Islet precursor cell (in vitro differentiated cells): ENCODE data around the gene CDH22.
A peak's percentile ranks its signal among the peaks of the same experiment; 100 is the strongest.

Experiments used
- DNase-seq: peaks from one replicate; pipeline ENCODE4 v3.0.0-alpha.2; 2018

The CDH22 gene

DNA sequence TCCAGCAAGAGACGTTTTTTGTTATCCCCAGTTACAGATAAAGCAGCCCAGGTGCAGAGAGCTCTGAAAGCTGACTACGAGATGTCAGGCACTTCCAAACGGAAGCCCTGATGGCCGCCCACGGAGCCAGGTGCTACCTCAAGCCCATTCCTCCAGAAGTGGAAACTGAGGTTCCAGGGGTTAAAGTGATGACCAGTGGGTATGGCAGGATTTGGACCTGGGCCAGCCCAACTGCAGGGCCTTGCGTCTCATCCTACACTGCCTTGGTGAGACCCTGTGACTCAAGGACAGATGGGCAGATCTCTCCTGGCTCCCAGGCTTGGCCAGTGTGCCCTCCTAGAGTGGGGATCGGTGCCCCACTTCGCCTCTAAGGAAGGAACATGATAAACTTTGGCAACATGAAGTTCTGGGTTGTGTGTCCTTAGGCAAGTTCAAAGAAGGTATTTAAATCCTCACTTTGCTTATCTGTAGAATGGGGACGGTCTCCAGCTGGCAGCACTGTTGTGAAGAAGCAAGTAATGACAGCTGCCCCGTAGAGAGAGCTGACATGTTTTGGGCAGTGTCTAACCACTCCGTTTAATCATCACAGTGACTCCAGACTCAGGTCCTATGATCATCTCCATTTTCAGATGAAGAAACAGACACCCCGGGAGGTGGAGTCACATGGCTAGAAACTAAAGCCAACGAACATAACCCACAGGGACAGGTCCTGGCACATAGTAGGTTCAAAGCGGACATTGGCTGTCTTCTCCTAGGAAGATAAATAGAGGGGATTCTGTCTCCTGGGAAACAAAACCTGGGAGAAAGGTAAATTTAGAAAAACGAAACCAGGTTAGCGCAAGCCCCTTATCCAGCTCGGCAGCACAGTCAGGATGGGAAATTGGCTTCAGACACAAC, 34.4 kb upstream of the CDH22 start:
- no peak for DNase-seq

DNA sequence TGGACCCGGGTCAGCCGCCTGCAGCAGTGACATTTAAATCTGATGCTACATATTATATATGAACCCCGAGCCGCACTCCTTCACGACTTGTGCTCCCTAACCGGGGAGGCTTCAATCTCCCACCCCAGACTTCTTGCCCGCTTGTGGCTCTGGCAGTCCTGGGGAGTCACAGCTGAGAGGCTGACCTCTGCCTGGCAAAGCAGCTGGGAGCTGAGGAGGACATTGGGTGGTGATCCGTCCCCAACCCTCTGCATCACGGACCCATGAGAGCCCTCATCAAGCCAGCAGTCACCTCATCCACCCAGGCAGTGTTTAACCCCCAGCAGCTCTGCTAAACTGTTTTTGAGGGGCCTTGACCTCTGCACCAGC, 33.7 kb upstream of the CDH22 start:
- no peak for DNase-seq

GRCh38 chr20:46341074-46342009, 33.0 kb upstream of the CDH22 start:
- no peak for DNase-seq

- no peak for DNase-seq
These were observed 30.7 kb upstream of the CDH22 start for GRCh38 chr20:46339037-46339436.

DNA sequence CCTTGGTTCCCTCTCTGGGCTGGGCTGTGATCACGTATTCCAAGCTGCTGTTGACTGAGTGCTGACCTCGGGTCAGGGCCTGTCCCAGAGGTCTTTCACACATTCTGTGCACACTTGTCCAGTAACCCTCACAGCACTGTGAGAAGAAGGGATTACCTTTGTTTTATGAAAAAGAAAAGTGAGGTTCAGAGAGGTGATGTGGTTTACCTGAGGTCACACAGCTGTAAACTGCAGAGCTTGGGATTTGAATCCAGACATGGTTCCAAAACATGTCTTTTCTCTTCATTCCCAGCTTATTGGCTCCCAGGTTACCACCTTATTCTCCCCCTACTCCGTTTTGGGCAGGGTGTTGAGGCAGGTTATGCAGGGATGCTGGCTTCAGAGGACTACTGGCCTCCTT, 28.4 kb upstream of the CDH22 start:
- DNase-seq: no peak

- DNase-seq: no peak
These were observed 26.1 kb upstream of the CDH22 start for GRCh38 chr20:46334303-46334904.

GRCh38 chr20:46333161-46333991, 25.1 kb upstream of the CDH22 start:
- DNase-seq: no peak

- DNase-seq: no peak
These were observed 24.3 kb upstream of the CDH22 start for GRCh38 chr20:46332373-46333160.

DNA sequence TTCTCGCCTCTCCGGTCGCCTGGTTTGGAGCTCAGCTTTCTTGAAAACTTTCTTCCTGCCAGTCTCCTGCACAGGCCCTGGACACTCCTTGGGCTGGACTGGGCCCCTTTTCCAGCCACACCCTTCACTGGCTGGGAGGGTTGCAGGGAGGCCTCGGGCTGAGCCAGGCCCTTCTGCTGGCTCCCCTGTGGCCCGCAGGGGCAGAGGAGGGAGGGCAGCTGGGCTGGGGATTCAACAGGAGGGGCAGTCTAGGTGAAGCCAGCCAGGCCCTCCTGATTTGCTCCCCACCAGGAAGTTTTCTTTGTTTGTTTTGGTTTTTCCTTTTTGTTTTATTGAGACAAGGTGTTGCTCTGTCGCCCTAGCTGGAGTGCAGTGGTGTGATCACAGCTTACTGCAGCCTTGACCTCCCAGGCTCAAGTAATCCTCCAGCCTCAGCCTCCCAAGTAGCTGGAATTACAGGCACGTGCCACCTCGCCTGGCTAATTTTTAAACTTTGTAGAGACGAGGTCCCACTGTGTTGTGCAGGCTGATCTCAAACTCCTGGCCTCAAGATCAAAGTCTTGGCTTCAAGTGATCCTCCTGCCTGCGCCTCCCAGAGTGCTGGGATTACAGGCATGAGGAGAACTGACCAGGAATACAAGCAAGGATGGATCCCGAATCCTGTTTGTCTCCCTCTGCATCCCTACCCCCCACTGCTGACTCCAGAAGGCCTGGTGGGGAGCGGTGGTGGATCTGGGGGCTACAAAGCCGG, 23.5 kb upstream of the CDH22 start:
- DNase-seq: no peak

GRCh38 chr20:46330831-46331371, 22.6 kb upstream of the CDH22 start:
- DNase-seq: no peak

GRCh38 chr20:46330072-46330763, 21.9 kb upstream of the CDH22 start:
- DNase-seq: no peak

DNA sequence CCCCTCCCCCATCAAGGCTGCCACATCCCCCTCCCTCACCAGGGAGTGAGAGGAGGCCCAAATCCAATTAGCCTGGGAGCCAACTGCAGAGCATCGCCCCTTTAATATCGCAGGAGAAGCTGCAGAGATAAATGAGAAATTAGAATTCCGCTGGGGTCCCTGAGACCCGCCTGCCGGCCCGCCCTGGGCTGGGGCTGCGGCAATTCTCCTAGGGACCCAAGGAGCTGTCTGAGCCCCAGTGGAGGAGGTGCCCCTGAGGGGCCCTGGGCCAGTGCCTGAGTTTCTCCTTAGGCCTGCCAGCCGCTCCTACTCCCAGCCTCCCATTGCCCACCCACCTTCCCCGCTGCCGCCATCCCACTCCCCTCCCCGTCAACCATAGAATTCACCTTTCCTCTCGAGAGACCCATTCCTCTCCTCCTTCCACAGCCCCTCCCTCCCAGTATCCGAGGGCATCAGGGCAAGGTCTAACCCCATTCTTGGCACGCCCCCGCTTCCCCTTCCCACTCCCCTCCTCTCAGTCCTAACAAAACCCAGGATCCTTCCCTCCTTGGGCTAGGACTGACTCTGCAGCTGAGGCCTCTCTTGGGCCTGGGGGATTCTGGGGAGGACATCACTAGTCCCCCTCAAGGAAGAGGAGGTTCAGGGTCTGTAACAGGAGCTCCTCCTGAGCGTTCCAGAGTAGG, 20.0 kb upstream of the CDH22 start:
- no peak for DNase-seq

GRCh38 chr20:46327557-46327956, 19.3 kb upstream of the CDH22 start:
- DNase-seq: no peak

- DNase-seq: no peak
These were observed 17.5 kb upstream of the CDH22 start for GRCh38 chr20:46325789-46326188.

- peak; percentile 67 for DNase-seq
These were observed 16.8 kb upstream of the CDH22 start for GRCh38 chr20:46324960-46325703.

- DNase-seq: no peak
These were observed 16.1 kb upstream of the CDH22 start for GRCh38 chr20:46324379-46324778.

DNA sequence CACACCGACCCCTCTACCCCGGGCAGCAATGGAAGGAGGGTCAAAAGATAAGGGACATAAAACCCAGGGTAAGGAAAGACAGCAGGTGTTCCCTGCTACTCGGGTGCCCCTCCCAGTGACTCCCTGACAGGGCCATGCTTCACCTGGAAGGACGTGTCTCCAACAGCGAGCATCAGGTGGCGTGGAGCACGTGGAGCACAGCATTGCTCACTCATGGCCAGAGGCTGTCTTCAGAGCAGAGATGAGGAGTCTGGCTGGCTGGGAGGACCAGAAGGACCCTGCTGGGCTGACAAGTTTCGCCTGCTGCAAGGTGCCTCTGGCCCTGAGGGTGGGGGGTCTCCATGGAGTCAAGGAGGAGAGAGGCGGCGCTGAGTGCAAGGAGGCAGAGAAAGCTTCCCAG, 15.3 kb upstream of the CDH22 start:
- DNase-seq: no peak

- DNase-seq: no peak
These were observed 14.3 kb upstream of the CDH22 start for GRCh38 chr20:46322641-46323040.
